Urinary bladder (tissue), 4 donors: ENCODE results near the gene AVPR1B. TPM values are rescaled to one million over a fixed set of nuclear protein-coding genes. Genes with fewer than 3 reads are reported as not detected.

Source experiments
- DNase-seq: peaks from one replicate; pipeline ENCODE4 v3.0.0-alpha.2; 2015; ENCODE audit errors: extremely low spot score
- H3K27ac ChIP-seq: one replicate; pipeline ENCODE4 v1.5.1; 2013; ENCODE audit warnings: low read depth, mild to moderate bottlenecking, moderate library complexity
- H3K36me3 ChIP-seq: one replicate; pipeline ENCODE4 v1.6.1; 2013; ENCODE audit warnings: mild to moderate bottlenecking, moderate library complexity; ENCODE audit not compliant: insufficient read depth
- H3K4me1 ChIP-seq: one replicate; pipeline ENCODE4 v1.6.1; 2013; ENCODE audit warnings: mild to moderate bottlenecking, moderate library complexity; ENCODE audit not compliant: insufficient read depth
- H3K4me3 ChIP-seq: one replicate; pipeline ENCODE4 v1.5.1; 2013; ENCODE audit warnings: low read depth, low read length
- WGBS: extraction: QIAGEN DNeasy Blood & Tissue Kit; methylation state at CpG from one replicate; pipeline ENCODE4 v1.1.7; 2013; 5-methylcytosine and 5-hydroxymethylcytosine counted together
- polyA plus RNA-seq: library from polyadenylated mRNA; stranded (reverse); fragments of 200-250 nt; gene quantifications from one replicate; pipeline ENCODE4 v1.2.3, GENCODE V29; 2013
- total RNA-seq: library from RNA; depleted of rRNA; stranded (reverse); fragments of >200 nt; gene quantifications from one replicate; pipeline ENCODE4 v1.2.3, GENCODE V29; 2014
- donor health status: healthy with polysubstance abuse.
- donor health status: healthy.

The AVPR1B gene
- total and polyA plus RNA-seq, 2 donors: not detected

DNA sequence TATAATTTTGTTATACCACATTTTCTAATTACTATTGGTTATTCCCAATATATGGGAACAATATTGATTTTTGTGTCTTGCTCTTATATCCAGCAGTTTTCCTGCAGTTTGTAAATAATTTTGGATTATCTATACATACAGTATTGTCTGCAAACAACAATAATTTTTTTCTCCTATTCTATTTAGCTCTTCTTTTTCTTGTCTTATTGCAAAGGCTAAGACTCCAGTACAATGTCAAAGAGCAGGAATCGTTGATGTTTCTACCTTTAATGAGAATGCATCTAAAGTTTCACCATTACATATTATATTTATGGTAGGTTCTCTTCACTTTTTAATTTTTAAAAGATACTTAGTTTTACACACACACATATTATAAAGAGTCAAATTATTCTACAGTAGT lies 4.1 kb upstream of the AVPR1B start:
- no peaks in the 10 kb centered on the region for H3K4me1 ChIP-seq
- H3K4me3 ChIP-seq: no peak overlapping the region
- no peak overlapping the region for H3K27ac ChIP-seq
- DNase-seq: no peak
- WGBS: 69% methylated on average over 1 of the region's 1 CpG
- no peaks in the 10 kb centered on the region for H3K36me3 ChIP-seq

DNA sequence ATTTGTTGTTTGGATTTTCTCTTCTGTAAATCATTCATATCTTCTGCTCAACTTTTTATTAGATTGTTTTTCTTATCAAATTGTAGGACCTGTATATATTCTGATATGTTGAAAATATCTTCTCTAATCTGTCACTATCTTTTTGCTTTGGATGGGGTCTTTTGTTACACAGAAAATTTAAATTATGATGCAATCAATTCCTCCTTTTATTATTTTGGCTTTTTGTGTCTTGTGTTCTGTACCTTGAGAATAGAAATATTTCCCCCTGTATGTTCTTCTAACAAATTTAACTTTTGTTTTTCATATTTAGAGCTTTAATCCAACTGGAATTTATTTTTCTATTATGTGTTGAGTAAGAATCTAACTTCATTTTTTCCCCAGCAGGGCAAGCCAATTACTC lies 3.2 kb upstream of the AVPR1B start:
- H3K4me3 ChIP-seq: no peak overlapping the region

DNA sequence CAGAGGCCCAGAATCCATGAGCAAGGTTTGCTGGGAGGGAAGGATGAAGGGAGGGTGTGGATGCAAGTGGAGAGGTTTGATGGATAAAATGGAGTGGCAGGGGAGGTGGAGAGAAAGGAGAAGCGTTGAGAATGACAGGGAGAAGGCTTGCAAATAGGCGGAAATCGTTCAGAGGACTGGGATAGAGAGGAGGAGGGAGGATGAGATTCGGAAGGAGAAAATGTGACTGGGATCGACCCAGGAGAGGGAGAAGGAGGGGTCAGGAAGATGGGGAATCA lies 376 bp downstream of the AVPR1B start:
- Histone ChIP-seq H3K27ac (no peak overlapping the region), H3K36me3 (no peaks in the 10 kb centered on the region), H3K4me1 (no peaks in the 10 kb centered on the region), H3K4me3 (no peak overlapping the region)
- no peak for DNase-seq
- 18% methylated on average over 5 of the region's 5 CpGs for WGBS

More for the DNA sequence above, 3.2 kb upstream of the AVPR1B start:
- H3K27ac ChIP-seq: no peak overlapping the region
- no peaks in the 10 kb centered on the region for H3K36me3 ChIP-seq
- no peaks in the 10 kb centered on the region for H3K4me1 ChIP-seq
- DNase-seq: no peak

DNA sequence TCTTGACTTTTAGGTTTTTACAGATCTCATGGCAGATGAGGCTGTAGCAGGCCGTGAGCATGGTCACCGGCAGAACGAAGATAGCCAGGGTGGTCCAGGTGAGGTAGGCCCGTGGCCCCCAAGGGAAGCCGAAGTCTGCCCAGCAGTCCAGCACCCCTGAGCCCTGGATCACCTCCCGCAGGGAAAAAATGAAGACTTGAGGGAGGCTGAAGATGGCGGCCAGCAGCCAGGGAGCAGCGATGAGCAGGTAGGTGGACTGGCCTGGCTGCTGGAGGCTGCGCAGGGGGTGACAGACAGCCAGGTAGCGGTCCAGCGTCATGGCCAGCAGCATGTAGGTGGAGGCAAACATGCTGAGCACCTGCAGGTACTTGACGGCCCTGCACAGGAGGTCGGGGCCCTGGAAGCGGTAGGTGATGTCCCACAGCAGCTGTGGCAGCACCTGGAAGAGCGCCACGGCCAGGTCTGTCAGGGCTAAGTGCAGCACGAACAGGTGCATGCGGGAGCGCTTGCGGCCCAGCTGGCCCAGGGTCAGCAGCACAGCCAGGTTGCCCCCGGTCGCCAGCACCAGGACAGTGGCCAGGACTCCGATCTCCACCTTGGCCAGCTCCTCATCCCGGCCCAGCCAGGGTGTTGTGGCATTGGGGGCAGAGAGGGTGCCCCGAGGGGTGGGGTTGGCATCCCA lies 856 bp downstream of the AVPR1B start:
- no peak overlapping the region for H3K4me3 ChIP-seq
- H3K36me3 ChIP-seq: no peaks in the 10 kb centered on the region
- 95% methylated on average over 25 of the region's 25 CpGs for WGBS
- no peaks in the 10 kb centered on the region for H3K4me1 ChIP-seq
- no peak overlapping the region for H3K27ac ChIP-seq
- DNase-seq: no peak

DNA sequence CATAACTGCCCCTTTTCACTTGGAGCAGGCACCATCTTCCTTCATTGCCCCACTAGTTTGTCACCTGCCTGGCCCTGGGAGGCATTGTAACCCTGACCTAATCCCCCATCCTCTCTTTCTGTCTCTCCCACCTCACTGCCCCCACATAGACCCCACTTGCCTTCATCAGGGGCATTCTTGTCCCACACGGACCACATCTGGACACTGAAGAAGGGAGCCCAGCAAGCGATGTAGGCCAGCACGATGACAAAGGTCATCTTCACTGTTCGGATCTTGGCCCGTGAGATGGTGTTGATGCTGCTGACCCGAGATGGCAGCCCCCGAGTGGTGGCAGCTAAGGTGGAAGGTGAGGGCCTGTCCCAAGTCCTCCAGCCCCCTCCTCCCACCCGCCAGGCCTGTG lies 1.4 kb downstream of the AVPR1B start:
- DNase-seq: no peak
- no peaks in the 10 kb centered on the region for H3K4me1 ChIP-seq

DNA sequence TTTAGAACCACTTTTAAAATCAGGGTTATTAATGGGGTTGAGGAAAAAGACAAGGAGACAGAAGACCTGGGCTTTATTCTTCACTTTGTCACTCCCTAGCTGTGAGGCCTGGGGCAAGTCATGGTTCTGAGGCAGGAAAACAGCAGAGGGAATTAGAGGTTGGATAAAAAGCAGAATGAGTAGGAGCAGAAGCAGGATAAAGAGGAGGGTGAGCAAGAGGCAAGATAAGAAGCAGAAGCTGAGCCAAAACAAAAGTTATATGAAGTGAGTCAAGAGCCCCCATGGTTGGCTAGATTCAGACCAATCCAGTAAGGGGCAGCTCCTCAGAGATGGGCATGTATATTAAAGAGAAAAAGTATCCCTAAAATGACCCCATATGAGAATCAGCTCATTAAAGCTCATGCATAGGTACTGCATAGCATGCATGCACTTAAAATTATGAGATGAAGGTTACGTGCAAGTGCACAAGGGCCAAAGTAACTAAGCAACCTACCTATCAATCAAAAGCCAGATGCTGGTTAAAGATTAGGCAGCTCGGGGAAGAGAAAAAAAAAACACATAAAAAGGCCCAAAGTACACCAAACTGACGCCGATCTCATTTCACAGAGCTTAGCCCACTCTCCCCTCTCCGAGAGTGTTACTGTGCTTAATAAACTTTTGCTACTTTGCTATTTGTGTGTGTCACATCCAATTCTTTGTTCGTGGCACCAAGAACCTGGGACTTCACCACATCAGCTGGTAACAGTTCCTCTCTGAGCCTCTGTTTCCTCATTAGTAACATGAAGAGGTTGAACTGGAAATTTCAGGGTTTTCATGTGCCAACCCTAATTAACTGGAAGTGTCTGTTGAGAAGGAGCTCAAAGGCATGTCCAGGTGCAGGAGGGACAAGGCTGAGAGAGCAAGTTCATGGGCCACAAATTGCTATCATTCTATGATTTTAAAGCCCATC lies 2.2 kb downstream of the AVPR1B start:
- 84% methylated on average over 6 of the region's 6 CpGs for WGBS
- Histone ChIP-seq H3K4me3 (no peak overlapping the region), H3K36me3 (no peaks in the 10 kb centered on the region), H3K27ac (no peak overlapping the region), H3K4me1 (no peaks in the 10 kb centered on the region)
- no peak for DNase-seq

More for the DNA sequence above, 1.4 kb downstream of the AVPR1B start:
- H3K4me3 ChIP-seq: no peak overlapping the region
- 98% methylated on average over 8 of the region's 8 CpGs for WGBS
- no peaks in the 10 kb centered on the region for H3K36me3 ChIP-seq
- no peak overlapping the region for H3K27ac ChIP-seq

DNA sequence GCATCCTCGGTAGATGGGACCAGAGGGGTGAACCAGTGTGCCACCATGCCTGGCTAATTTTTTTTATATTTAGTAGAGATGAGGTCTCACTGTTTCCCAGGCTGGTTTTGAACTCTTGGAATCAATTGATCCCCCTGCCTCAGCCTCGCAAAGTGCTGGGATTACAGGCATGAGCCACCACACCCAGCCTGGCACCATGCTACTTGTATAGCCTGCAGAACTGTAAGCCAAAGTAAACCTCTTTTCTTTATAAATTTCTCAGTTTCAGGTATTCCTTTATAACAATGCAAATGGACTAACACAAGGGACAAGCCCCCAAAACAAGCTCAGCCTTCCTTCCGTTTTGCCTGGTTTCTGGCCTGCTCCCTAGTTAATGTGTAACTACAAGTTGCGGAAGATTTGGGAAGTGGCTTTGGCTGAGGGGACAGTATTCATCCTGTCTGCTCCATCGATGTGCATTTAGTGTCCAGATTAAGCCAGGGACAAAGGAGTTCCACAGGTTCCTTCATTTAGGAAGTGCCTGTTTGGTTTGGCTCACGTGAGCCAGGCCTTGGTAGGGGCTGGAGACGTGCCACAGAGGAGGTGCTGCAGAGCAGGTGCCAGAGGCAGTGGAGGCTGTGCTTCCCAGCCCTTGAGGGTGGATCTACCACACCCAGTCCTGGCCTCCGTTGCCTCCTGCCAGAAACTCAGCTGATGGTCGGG lies 4.4 kb downstream of the AVPR1B start:
- Histone ChIP-seq H3K27ac (no peak overlapping the region), H3K4me3 (no peak overlapping the region), H3K36me3 (no peaks in the 10 kb centered on the region), H3K4me1 (no peaks in the 10 kb centered on the region)
- DNase-seq: no peak
- WGBS: 83% methylated on average over 9 of the region's 9 CpGs

DNA sequence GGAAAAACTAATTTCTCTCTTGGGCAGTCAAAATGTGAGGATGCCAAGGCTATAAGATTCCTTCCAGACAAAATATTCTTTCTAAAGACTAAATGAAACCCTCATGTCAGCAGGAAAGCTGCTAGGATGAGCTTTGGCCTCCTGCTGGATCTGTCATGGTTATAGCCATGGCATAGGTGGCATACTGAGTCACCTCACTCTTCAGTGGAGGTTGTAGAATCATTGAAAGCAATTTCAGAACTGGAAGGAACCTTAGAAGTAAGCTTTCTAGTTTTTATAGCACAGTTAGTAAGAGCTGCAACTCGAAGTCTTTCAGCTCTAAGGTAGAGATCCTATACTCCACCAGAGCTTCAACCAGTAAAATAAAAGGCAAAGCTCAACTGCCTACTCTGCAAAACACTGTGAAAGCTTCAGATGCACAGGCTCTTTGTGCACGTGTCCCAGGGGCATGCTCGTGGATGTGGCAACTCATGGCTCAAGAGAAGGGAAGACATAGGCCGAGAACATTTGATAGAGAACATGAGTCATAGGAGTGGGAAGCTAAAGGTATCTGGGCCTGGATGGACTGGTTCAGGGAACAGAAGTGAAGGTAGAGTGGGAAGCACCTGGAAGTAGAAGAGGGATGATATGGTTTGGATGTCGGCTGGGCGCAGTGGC lies 5.8 kb downstream of the AVPR1B start:
- Histone ChIP-seq H3K36me3 (no peaks in the 10 kb centered on the region), H3K4me3 (no peak overlapping the region), H3K4me1 (no peaks in the 10 kb centered on the region), H3K27ac (no peak overlapping the region)
- DNase-seq: no peak
- 89% methylated on average over 6 of the region's 6 CpGs for WGBS

DNA sequence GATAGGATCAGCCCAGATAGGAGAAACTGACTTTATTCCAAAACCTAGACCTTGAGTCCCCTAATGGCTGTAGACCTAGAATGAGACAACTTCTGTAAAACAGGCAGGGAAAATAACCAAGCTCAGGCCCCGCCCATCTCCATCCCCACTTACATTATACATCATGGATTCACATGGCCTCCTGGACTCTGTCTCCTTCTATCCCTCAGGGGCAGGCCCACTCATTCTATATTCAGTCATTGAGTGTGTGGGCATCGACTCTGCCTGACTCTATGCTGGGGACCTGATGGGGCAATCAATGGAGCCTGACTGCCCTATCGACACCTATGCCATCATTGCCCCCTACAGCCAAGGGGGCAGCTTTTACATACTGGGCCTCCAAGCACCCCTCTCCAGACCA lies 6.4 kb downstream of the AVPR1B start:
- Histone ChIP-seq H3K4me3 (no peak overlapping the region), H3K36me3 (no peaks in the 10 kb centered on the region), H3K4me1 (no peaks in the 10 kb centered on the region), H3K27ac (no peak overlapping the region)
- 92% methylated on average over 3 of the region's 3 CpGs for WGBS
- DNase-seq: no peak

DNA sequence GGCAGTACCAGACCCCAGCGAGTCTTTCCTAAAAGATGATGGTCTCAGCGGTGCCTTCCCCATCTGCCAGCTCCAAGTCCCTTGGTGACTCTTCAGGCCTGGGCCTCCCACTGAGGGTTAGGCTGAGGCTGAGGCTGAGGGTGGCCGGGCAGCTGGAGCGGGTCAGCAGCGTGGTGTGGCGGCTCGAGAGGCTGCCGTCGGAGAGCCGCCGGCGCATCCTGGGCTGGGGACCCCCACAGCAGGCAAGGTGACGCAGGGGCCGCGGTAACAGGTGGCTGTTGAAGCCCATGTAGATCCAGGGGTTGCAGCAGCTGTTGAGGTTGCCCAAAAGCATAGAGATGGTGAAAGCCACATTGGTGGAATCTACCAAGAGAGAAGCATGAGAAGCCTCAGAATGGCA lies 7.0 kb downstream of the AVPR1B start:
- Histone ChIP-seq H3K4me1 (no peaks in the 10 kb centered on the region), H3K27ac (no peak overlapping the region), H3K36me3 (no peaks in the 10 kb centered on the region), H3K4me3 (no peak overlapping the region)
- WGBS: 94% methylated on average over 15 of the region's 15 CpGs
- no peak for DNase-seq

DNA sequence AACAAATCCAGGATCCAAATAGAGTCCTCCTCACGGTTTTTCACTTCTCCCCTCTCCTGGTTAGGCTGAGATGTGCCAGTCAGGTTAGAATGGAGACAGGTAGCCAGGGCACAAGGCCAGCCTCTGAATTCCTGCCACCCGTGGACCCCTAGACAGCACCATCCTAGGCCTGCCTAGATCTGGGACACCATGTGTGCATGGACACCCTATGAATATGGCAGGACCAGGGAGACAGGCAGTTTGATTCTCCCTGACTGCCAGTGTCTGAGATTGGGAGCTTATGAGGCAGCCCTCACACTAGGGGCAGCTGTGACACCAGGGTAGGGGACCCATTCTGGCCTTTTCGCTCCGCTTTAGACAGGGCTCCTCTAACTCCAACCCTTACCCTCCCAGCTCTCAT lies 7.5 kb downstream of the AVPR1B start:
- DNase-seq: no peak
- Histone ChIP-seq H3K27ac (no peak overlapping the region), H3K4me1 (no peaks in the 10 kb centered on the region), H3K4me3 (no peak overlapping the region), H3K36me3 (no peaks in the 10 kb centered on the region)
- 90% methylated on average over 4 of the region's 4 CpGs for WGBS

DNA sequence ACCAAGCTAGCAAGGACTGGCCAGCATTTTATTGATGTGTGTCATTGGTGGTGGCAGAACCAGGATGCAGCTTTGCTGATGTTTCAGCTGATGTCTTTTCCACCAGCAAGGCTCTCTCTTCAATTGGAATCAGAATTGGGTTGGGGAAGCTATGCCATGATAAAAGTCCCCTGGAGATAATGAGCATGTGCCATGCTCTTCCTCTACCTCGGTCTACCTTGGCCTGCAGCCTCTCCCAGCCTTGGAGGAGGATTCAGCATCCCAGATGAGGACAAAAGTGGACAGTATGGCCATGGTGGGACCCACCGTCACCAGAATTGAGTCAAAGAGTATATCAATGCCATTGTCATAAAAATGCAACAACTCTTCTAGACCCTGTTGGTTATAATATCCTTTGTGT lies 8.6 kb downstream of the AVPR1B start:
- Histone ChIP-seq H3K4me1 (no peaks in the 10 kb centered on the region), H3K4me3 (no peak overlapping the region), H3K27ac (no peak overlapping the region), H3K36me3 (no peaks in the 10 kb centered on the region)
- 90% methylated on average over 2 of the region's 2 CpGs for WGBS
- no peak for DNase-seq

DNA sequence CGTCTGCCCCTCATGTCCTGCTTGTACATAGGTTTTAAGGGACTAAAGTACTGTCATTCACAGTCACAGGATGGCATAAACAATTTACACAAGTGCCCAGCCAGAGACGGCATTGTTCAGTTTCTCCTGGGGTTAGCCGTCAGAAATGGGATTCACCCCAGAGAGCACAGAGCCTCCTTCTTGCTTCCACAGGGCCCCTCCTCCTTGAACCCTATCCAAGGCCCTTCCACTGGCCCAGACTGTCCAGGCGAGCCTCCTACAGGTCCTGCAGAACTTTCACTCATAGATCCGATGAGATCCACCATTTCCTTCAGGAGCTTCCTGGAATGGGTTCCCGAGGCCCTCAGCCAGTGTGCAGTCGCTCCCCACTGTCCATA lies 10.0 kb downstream of the AVPR1B start:
- Histone ChIP-seq H3K27ac (no peak overlapping the region), H3K36me3 (no peaks in the 10 kb centered on the region), H3K4me1 (no peaks in the 10 kb centered on the region), H3K4me3 (no peak overlapping the region)
- WGBS: 59% methylated on average over 7 of the region's 7 CpGs
- DNase-seq: no peak
